HCT116 (cell line): ENCODE measurements around the gene SPTLC3. TPM values are rescaled to one million over a fixed set of nuclear protein-coding genes. Genes with fewer than 3 reads are reported as not detected.

Source experiments
- ATAC-seq: fragments of 200-7000 bp; cut with Tn5 transposase; 2 replicates; pipeline ENCODE4 v1.9.1; 2020; ENCODE audit warnings: mild to moderate bottlenecking, moderate library complexity
- BruUV-seq: library from RNA; stranded (reverse); fragments of 400-500 nt; replicated peaks from 2 replicates; lab custom pipeline; 2021; lab: Mats Ljungman, UMichigan
- CTCF ChIA-PET: fragments of 300-600 bp; sonication (Branson Sonifier 250); formaldehyde crosslinking; loops from one replicate; lab custom pipeline; 2021; ENCODE audit warnings: antibody characterized with exemption; lab: Charles Lee
- POLR2A ChIA-PET: fragments of 300-600, 350-600 bp; sonication (Branson Sonifier 250); formaldehyde crosslinking; loops from one replicate; lab custom pipeline; 2021; ENCODE audit warnings: antibody characterized with exemption; lab: Charles Lee
- RAD21 ChIA-PET, 2 experiments: fragments of 300-600 bp; sonication (Branson Sonifier 250); formaldehyde crosslinking; loops; one replicate each; lab custom pipeline; 2023; ENCODE audit warnings: low total read pairs in 2 of 2; ENCODE audit not compliant: uncharacterized antibody in 2 of 2, unreplicated experiment in 2 of 2, low non-redundant PET in 1 of 2; lab: Charles Lee
- DNase-seq: peaks from one replicate; pipeline ENCODE4 v3.0.0-alpha.2; 2010; ENCODE audit warnings: low read depth, low spot score
- H2AFZ ChIP-seq: fragments of 200-600 bp; shearing (Covaris generic), sonication (generic); 2 replicates; pipeline ENCODE4 v1.6.1; 2017; ENCODE audit warnings: low read depth, mixed run types, mixed read lengths, antibody characterized with exemption, low read length; ENCODE audit not compliant: poor library complexity, severe bottlenecking
- H3K27ac ChIP-seq: 2 replicates; pipeline ENCODE4 v1.5.1; 2012; ENCODE audit warnings: low read depth, low read length
- H3K27me3 ChIP-seq: fragments of 200-600 bp; sonication (generic); 2 replicates; pipeline ENCODE4 v1.6.1; 2016; ENCODE audit warnings: mixed run types, low read length, mixed read lengths; ENCODE audit not compliant: insufficient read depth
- H3K36me3 ChIP-seq, 2 experiments: fragments of 200-500 bp in 1 of 2; fragments of 200-600 bp in 1 of 2; sonication (Bioruptor generic) in 1 of 2; sonication (generic) in 1 of 2; 2 replicates each; pipeline versions ENCODE4 v1.5.1 to v1.6.1; 2014 to 2016; ENCODE audit warnings: low read length in 2 of 2, inconsistent platforms in 1 of 2, mixed read lengths in 1 of 2, mixed run types in 1 of 2; ENCODE audit not compliant: insufficient read depth in 2 of 2, control insufficient read depth in 1 of 2
- H3K4me1 ChIP-seq, 2 experiments: fragments of 200-600 bp in 1 of 2; sonication (generic) in 1 of 2; 2 replicates each; pipeline versions ENCODE4 v1.5.1 to v1.6.1; 2012 to 2017; ENCODE audit warnings: low read length in 2 of 2, inconsistent platforms in 1 of 2, mild to moderate bottlenecking in 1 of 2, mixed read lengths in 1 of 2, mixed run types in 1 of 2, moderate library complexity in 1 of 2; ENCODE audit not compliant: insufficient read depth in 2 of 2, control insufficient read depth in 1 of 2
- H3K4me2 ChIP-seq: fragments of 200-600 bp; sonication (generic); 2 replicates; pipeline ENCODE4 v1.6.1; 2017; ENCODE audit warnings: mixed run types, low read length, mixed read lengths
- H3K4me3 ChIP-seq, 2 experiments: fragments of 200-600 bp in 1 of 2; sonication (generic) in 1 of 2; replicated peaks in 1 of 2; 2 replicates each; pipeline ENCODE4 v1.5.1; 2011 to 2016; ENCODE audit warnings: low read length in 2 of 2, control low read depth in 1 of 2, low read depth in 1 of 2, mild to moderate bottlenecking in 1 of 2, mixed read lengths in 1 of 2, mixed run types in 1 of 2
- H3K79me2 ChIP-seq: fragments of 200-600 bp; sonication (generic); 2 replicates; pipeline ENCODE4 v1.6.1; 2017; ENCODE audit warnings: mild to moderate bottlenecking, mixed run types, low read length, moderate library complexity, mixed read lengths; ENCODE audit not compliant: insufficient read depth
- H3K9ac ChIP-seq: fragments of 200-600 bp; sonication (generic); 2 replicates; pipeline ENCODE4 v1.6.1; 2016; ENCODE audit warnings: low read length, mixed read lengths
- H3K9me2 ChIP-seq: fragments of 200-600 bp; sonication (generic), shearing (Covaris generic); 2 replicates; pipeline ENCODE4 v1.6.1; 2017; ENCODE audit warnings: mixed run types, mild to moderate bottlenecking, moderate library complexity; ENCODE audit not compliant: insufficient read depth
- H3K9me3 ChIP-seq, 2 experiments: fragments of 200-500 bp in 1 of 2; fragments of 200-600 bp in 1 of 2; sonication (Bioruptor generic) in 1 of 2; sonication (generic) in 1 of 2; 2 replicates each; pipeline ENCODE4 v1.6.1; 2014 to 2017; ENCODE audit warnings: low read length in 2 of 2, mixed read lengths in 2 of 2, inconsistent platforms in 1 of 2, low read depth in 1 of 2, mild to moderate bottlenecking in 1 of 2, mixed run types in 1 of 2, moderate library complexity in 1 of 2; ENCODE audit not compliant: control insufficient read depth in 1 of 2, insufficient read depth in 1 of 2
- H4K20me1 ChIP-seq: fragments of 200-600 bp; sonication (generic), shearing (Covaris generic); 2 replicates; pipeline ENCODE4 v1.6.1; 2017; ENCODE audit warnings: mixed run types, mild to moderate bottlenecking, moderate library complexity; ENCODE audit not compliant: insufficient read depth
- CBX3 ChIP-seq: IDR thresholded peaks from 2 replicates; pipeline ENCODE4 v1.6.1; 2012; ENCODE audit warnings: low read depth
- CEBPB ChIP-seq: IDR thresholded peaks from 2 replicates; pipeline ENCODE4 v1.6.1; 2012; ENCODE audit warnings: low read depth
- CTCF ChIP-seq, 3 experiments: fragments of 200-600 bp in 1 of 3; sonication (generic) in 1 of 3; IDR thresholded peaks in 2 of 3; conservative IDR thresholded peaks in 1 of 3; 2 replicates each; pipeline ENCODE4 v1.5.1; 2012 to 2017; ENCODE audit warnings: low read depth in 2 of 3, low read length in 2 of 3, antibody characterized with exemption in 1 of 3, borderline replicate concordance in 1 of 3, control low read depth in 1 of 3, mild to moderate bottlenecking in 1 of 3, mixed read lengths in 1 of 3, mixed run types in 1 of 3, moderate library complexity in 1 of 3; ENCODE audit not compliant: insufficient read depth in 1 of 3
- EZH2 ChIP-seq: fragments of 200-600 bp; sonication (generic); IDR thresholded peaks from 2 replicates; pipeline ENCODE4 v1.6.1; 2017; ENCODE audit warnings: antibody characterized with exemption, mixed run types
- EZH2phosphoT487 ChIP-seq: fragments of 200-600 bp; IDR thresholded peaks from 2 replicates; pipeline ENCODE4 v1.6.1; 2018; ENCODE audit warnings: antibody characterized with exemption, borderline replicate concordance
- FOSL1 ChIP-seq: IDR thresholded peaks from 2 replicates; pipeline ENCODE4 v1.6.1; 2012; ENCODE audit warnings: low read depth
- JUND ChIP-seq: IDR thresholded peaks from 2 replicates; pipeline ENCODE4 v1.6.1; 2012
- MAX ChIP-seq: IDR thresholded peaks from 2 replicates; pipeline ENCODE4 v1.6.1; 2012
- POLR2A ChIP-seq: IDR thresholded peaks from 2 replicates; pipeline ENCODE4 v1.7.0; 2011; ENCODE audit warnings: borderline replicate concordance; ENCODE audit not compliant: insufficient read depth, insufficient read length; ENCODE audit errors: extremely low read depth
- POLR2AphosphoS5 ChIP-seq: IDR thresholded peaks from 2 replicates; pipeline ENCODE4 v1.6.1; 2011; ENCODE audit warnings: mild to moderate bottlenecking, low read depth, low read length, moderate library complexity
- RAD21 ChIP-seq: IDR thresholded peaks from 2 replicates; pipeline ENCODE4 v1.6.1; 2012; ENCODE audit warnings: low read depth, mild to moderate bottlenecking
- REST ChIP-seq: IDR thresholded peaks from 2 replicates; pipeline ENCODE4 v1.6.1; 2012; ENCODE audit warnings: low read depth
- SIN3A ChIP-seq: IDR thresholded peaks from 2 replicates; pipeline ENCODE4 v1.6.1; 2012; ENCODE audit warnings: low read depth
- YY1 ChIP-seq: IDR thresholded peaks from 2 replicates; pipeline ENCODE4 v1.6.1; 2011; ENCODE audit warnings: low read length, low read depth, moderate library complexity, mild to moderate bottlenecking; ENCODE audit not compliant: insufficient replicate concordance; ENCODE audit errors: extremely low read depth
- ZNF274 ChIP-seq: fragments of 200-500 bp; sonication (Bioruptor generic); IDR thresholded peaks from 2 replicates; pipeline ENCODE4 v1.6.1; 2014; ENCODE audit warnings: mild to moderate bottlenecking, low read depth, low read length, inconsistent platforms
- intact Hi-C: fragments of 100-400 bp; cut with micrococcal nuclease; formaldehyde crosslinking; loops from 2 replicates; pipeline ENCODE4 v1.10.0; 2022
- total RNA-seq: library from RNA; stranded (reverse); gene quantifications from one replicate; pipeline ENCODE4 v1.2.1, GENCODE V29; 2021; ENCODE audit not compliant: unreplicated experiment

SPTLC3 gene
- total RNA-seq, 1 experiment from 2014 or later = not detected

GRCh38 chr20:13120471-13120870 lies 111.7 kb downstream of the SPTLC3 start:
- H3K4me3 ChIP-seq = no peak overlapping the region
- no peaks in the 10 kb centered on the region for H3K9me3 ChIP-seq
- H2AFZ ChIP-seq = no peak overlapping the region
- H3K9me2 ChIP-seq = no peaks in the 10 kb centered on the region
- H3K27ac ChIP-seq = no peak overlapping the region
- H3K9ac ChIP-seq = no peak overlapping the region
- DNase-seq (no peak), ATAC-seq (no peak)
- H4K20me1 ChIP-seq = no peaks in the 10 kb centered on the region
- BruUV-seq = no TSS peak
- peaks cover 19% of the 10 kb centered on the region for H3K27me3 ChIP-seq
- H3K36me3 ChIP-seq = no peaks in the 10 kb centered on the region
- intact Hi-C loops = no loop called here
- ChIA-PET POLR2A (no interaction called here), CTCF (interaction anchor here (1.6 to 3.2 kb wide), 5 partner anchors 10 to 651 kb away, joined by 6 to 15 read pairs (median 9); no protein-coding TSS in a partner anchor), RAD21 (no interaction called here)
- H3K79me2 ChIP-seq = no peaks in the 10 kb centered on the region
- TF ChIP-seq MAX (no peak), CEBPB (no peak), EZH2 (no peak), CTCF (IDR thresholded peaks at IDR 0.05 in 2 of 3, conservative IDR thresholded peaks at IDR 0.05 in 1 of 3; ENCODE audit: borderline replicate concordance in 1 of 3, insufficient read depth in 1 of 3, low read depth in 2 of 3, low read length in 2 of 3) (no peak), YY1 (no peak), SIN3A (no peak)
- no peak overlapping the region for H3K4me2 ChIP-seq
- H3K4me1 ChIP-seq = no peaks in the 10 kb centered on the region

GRCh38 chr20:13121840-13122515 lies 113.2 kb downstream of the SPTLC3 start:
- Histone ChIP-seq H3K9ac (no peak overlapping the region), H3K27me3 (peaks cover 15% of the 10 kb centered on the region), H3K4me3 (no peak overlapping the region), H3K36me3 (no peaks in the 10 kb centered on the region), H3K9me3 (no peaks in the 10 kb centered on the region), H4K20me1 (no peaks in the 10 kb centered on the region), H3K27ac (no peak overlapping the region), H2AFZ (no peak overlapping the region), H3K4me1 (no peaks in the 10 kb centered on the region), H3K9me2 (no peaks in the 10 kb centered on the region), H3K4me2 (no peak overlapping the region), H3K79me2 (no peaks in the 10 kb centered on the region)
- DNase-seq = no peak
- CTCF ChIA-PET = interaction anchor here (2.9 to 3.2 kb wide), 2 partner anchors 140 to 425 kb away, joined by 15 read pairs; no protein-coding TSS in a partner anchor
- POLR2A ChIA-PET = no interaction called here
- intact Hi-C loops = no loop called here
- BruUV-seq = no TSS peak
- RAD21 ChIA-PET = no interaction called here
- ATAC-seq = no peak
- TF ChIP-seq JUND (no peak), FOSL1 (no peak), REST (no peak), EZH2 (no peak), POLR2AphosphoS5 (no peak), RAD21 (no peak), CEBPB (no peak), CBX3 (no peak), ZNF274 (no peak), YY1 (no peak), EZH2phosphoT487 (no peak), POLR2A (no peak)
